Suppressor macrophage treated with lipopolysaccharide for 4 hours (primary cell): ENCODE data around the gene SESN1.
A peak's percentile ranks its signal among the peaks of the same experiment; 100 is the strongest.
"Not testable (repeated sequence)": the region's sequence is repeated elsewhere in the genome, so short reads cannot be mapped to it uniquely, and the experiment has no call there.

ENCODE experiments used
- DNase-seq: peaks from one replicate; pipeline ENCODE4 v3.0.0-alpha.2; 2020

Gene SESN1

GRCh38 chr6:109093732-109094415, 772 bp downstream of the SESN1 start:
- DNase-seq: no peak

GRCh38 chr6:109092074-109092473, 2.6 kb downstream of the SESN1 start:
- no peak for DNase-seq

GRCh38 chr6:109091314-109092024, 3.2 kb downstream of the SESN1 start:
- DNase-seq: peak; percentile 53

GRCh38 chr6:109088995-109089394, 5.7 kb downstream of the SESN1 start:
- no peak for DNase-seq

- peak; percentile 24 for DNase-seq
Measured at GRCh38 chr6:109087661-109088264, 6.9 kb downstream of the SESN1 start.

- DNase-seq: not testable (repeated sequence)
Measured at GRCh38 chr6:109084146-109084545, 10.5 kb downstream of the SESN1 start.

GRCh38 chr6:109083657-109084056, 11.0 kb downstream of the SESN1 start:
- no peak for DNase-seq

- peak; percentile 70 for DNase-seq
Measured at GRCh38 chr6:109082188-109082577, 12.5 kb downstream of the SESN1 start.

- no peak for DNase-seq
Measured at GRCh38 chr6:109081516-109082187, 13.0 kb downstream of the SESN1 start.

GRCh38 chr6:109081026-109081425, 13.6 kb downstream of the SESN1 start:
- DNase-seq: no peak

- no peak for DNase-seq
Measured at GRCh38 chr6:109079981-109080380, 14.7 kb downstream of the SESN1 start.

GRCh38 chr6:109076377-109076776, 18.3 kb downstream of the SESN1 start:
- no peak for DNase-seq

GRCh38 chr6:109075934-109076333, 18.7 kb downstream of the SESN1 start:
- DNase-seq: no peak

- DNase-seq: no peak
Measured at GRCh38 chr6:109074133-109074415, 20.6 kb downstream of the SESN1 start.

GRCh38 chr6:109073344-109074132, 21.1 kb downstream of the SESN1 start:
- DNase-seq: peak; percentile 81

GRCh38 chr6:109071125-109071917, 23.3 kb downstream of the SESN1 start:
- DNase-seq: no peak

- DNase-seq: peak; percentile 27
Measured at GRCh38 chr6:109069746-109070145, 24.9 kb downstream of the SESN1 start.

GRCh38 chr6:109062767-109063352, 31.8 kb downstream of the SESN1 start:
- no peak for DNase-seq

GRCh38 chr6:109062216-109062615, 32.4 kb downstream of the SESN1 start:
- DNase-seq: no peak

- DNase-seq: no peak
Measured at GRCh38 chr6:109060571-109060970, 34.1 kb downstream of the SESN1 start.

GRCh38 chr6:109059571-109060021, 35.0 kb downstream of the SESN1 start:
- peak; percentile 67 for DNase-seq

GRCh38 chr6:109059153-109059552, 35.5 kb downstream of the SESN1 start:
- DNase-seq: peak; percentile 38
